NOMO-1 treated with DMSO at 0.1 percent for 48 hours (cell line): ENCODE results near the gene SDK1.
"Not testable (repeated sequence)": the region's sequence is repeated elsewhere in the genome, so short reads cannot be mapped to it uniquely, and the experiment has no call there.

Experiments
- DNase-seq: peaks from one replicate; lab custom pipeline; 2025; ENCODE audit not compliant: unreplicated experiment; lab: John Stamatoyannopoulos, UW

The SDK1 gene

GRCh38 chr7:3578399-3578798 is 277.3 kb downstream of the SDK1 start:
- DNase-seq, result no peak

GRCh38 chr7:3579638-3580219 is 278.7 kb downstream of the SDK1 start:
- no peak for DNase-seq

GRCh38 chr7:3582145-3582544 is 281.1 kb downstream of the SDK1 start:
- DNase-seq, result not testable (repeated sequence)

GRCh38 chr7:3585826-3586225 is 284.8 kb downstream of the SDK1 start:
- no peak for DNase-seq

- DNase-seq, result no peak
These were observed 287.3 kb downstream of the SDK1 start for GRCh38 chr7:3588341-3588740.

GRCh38 chr7:3589752-3590151 is 288.7 kb downstream of the SDK1 start:
- DNase-seq, result no peak

- no peak for DNase-seq
These were observed 290.2 kb downstream of the SDK1 start for GRCh38 chr7:3591219-3591618.

- DNase-seq, result no peak
These were observed 290.9 kb downstream of the SDK1 start for GRCh38 chr7:3591944-3592343.

- peak; percentile 21 for DNase-seq
These were observed 291.5 kb downstream of the SDK1 start for GRCh38 chr7:3592401-3593134.

GRCh38 chr7:3594901-3595300 is 293.8 kb downstream of the SDK1 start:
- no peak for DNase-seq

- DNase-seq, result no peak
These were observed 297.8 kb downstream of the SDK1 start for GRCh38 chr7:3598854-3599253.

- DNase-seq, result no peak
These were observed 304.2 kb downstream of the SDK1 start for GRCh38 chr7:3605222-3605621.

GRCh38 chr7:3606436-3606835 is 305.4 kb downstream of the SDK1 start:
- no peak for DNase-seq

GRCh38 chr7:3607847-3608246 is 306.8 kb downstream of the SDK1 start:
- no peak for DNase-seq

GRCh38 chr7:3616306-3616705 is 315.3 kb downstream of the SDK1 start:
- DNase-seq, result no peak

- no peak for DNase-seq
These were observed 329.0 kb downstream of the SDK1 start for GRCh38 chr7:3630081-3630480.

- no peak for DNase-seq
These were observed 333.3 kb downstream of the SDK1 start for GRCh38 chr7:3634396-3634795.

GRCh38 chr7:3636131-3636860 is 335.2 kb downstream of the SDK1 start:
- DNase-seq, result no peak

- no peak for DNase-seq
These were observed 338.2 kb downstream of the SDK1 start for GRCh38 chr7:3639253-3639652.

GRCh38 chr7:3641582-3641981 is 340.5 kb downstream of the SDK1 start:
- no peak for DNase-seq

- DNase-seq, result no peak
These were observed 342.0 kb downstream of the SDK1 start for GRCh38 chr7:3643091-3643490.

GRCh38 chr7:3648276-3648675 is 347.2 kb downstream of the SDK1 start:
- no peak for DNase-seq
